Sigmoid colon (tissue), 7 donors: Measurements from ENCODE around the gene PDE4D. TPM values are rescaled to one million over a fixed set of nuclear protein-coding genes. Genes with fewer than 3 reads are reported as not detected.

ENCODE experiments used
- DNase-seq: peaks from one replicate; pipeline ENCODE4 v3.0.0-alpha.2; 2019
- H3K27ac ChIP-seq, 4 donors: fragments of 200-600 bp; sonication (generic); one replicate each; pipeline ENCODE4 v1.5.1; 2016 to 2019; ENCODE audit warnings: mild to moderate bottlenecking in 1 of 4
- H3K27me3 ChIP-seq, 3 donors: fragments of 200-600 bp; sonication (generic); one replicate each; pipeline ENCODE4 v1.5.1; 2019; ENCODE audit warnings: mild to moderate bottlenecking in 1 of 3
- H3K36me3 ChIP-seq, 4 donors: fragments of 200-600 bp; sonication (generic); one replicate each; pipeline ENCODE4 v1.5.1; 2016 to 2019
- H3K4me1 ChIP-seq, 4 donors: fragments of 200-600 bp; sonication (generic); one replicate each; pipeline ENCODE4 v1.5.1; 2017 to 2019
- H3K4me3 ChIP-seq, 4 donors: fragments of 200-600 bp; sonication (generic); one replicate each; pipeline ENCODE4 v1.5.1; 2017 to 2019; ENCODE audit warnings: mild to moderate bottlenecking in 2 of 4, moderate library complexity in 1 of 4
- H3K9me3 ChIP-seq, 4 donors: fragments of 200-600 bp in 3 of 4; sonication (generic) in 3 of 4; one replicate each; pipeline versions ENCODE4 v1.5.1 to v1.6.1; 2013 to 2019
- EP300 ChIP-seq, 4 donors: sonication (generic); formaldehyde crosslinking; IDR thresholded peaks; one replicate each; pipeline ENCODE4 v1.6.1; 2017; ENCODE audit warnings: antibody characterized with exemption in 4 of 4
- POLR2A ChIP-seq, 2 donors: fragments of 450-650 bp; IDR thresholded peaks; one replicate each; pipeline ENCODE4 v1.6.1; 2016; ENCODE audit warnings: antibody characterized with exemption in 2 of 2, mild to moderate bottlenecking in 2 of 2, moderate library complexity in 2 of 2
- POLR2AphosphoS5 ChIP-seq, 4 donors: sonication (generic); formaldehyde crosslinking; IDR thresholded peaks; one replicate each; pipeline ENCODE4 v1.6.1; 2017; ENCODE audit warnings: antibody characterized with exemption in 4 of 4
- WGBS, 2 donors: extraction: QIAGEN DNeasy Blood & Tissue Kit; methylation state at CpG; one replicate each; pipeline ENCODE4 v1.1.7; 2013; 5-methylcytosine and 5-hydroxymethylcytosine counted together
- intact Hi-C: fragments of 100-400 bp; cut with DNase I; formaldehyde crosslinking; loops from one replicate; pipeline ENCODE4 v1.15.1; 2023
- polyA plus RNA-seq, 3 donors: library from polyadenylated mRNA; stranded (reverse); fragments of 200-250 nt; gene quantifications; one replicate each; pipeline ENCODE4 v1.2.3, GENCODE V29; 2013
- total RNA-seq, 4 donors: library from RNA; depleted of rRNA; stranded (reverse); fragments of >200 nt; gene quantifications; one replicate each; pipeline ENCODE4 v1.1.0, GENCODE V29; 2016
- TF ChIP-seq, protein P1 (sequence below), 4 experiments: fragments of 450-650 bp in 3 of 4; fragments of 200-600 bp in 1 of 4; IDR thresholded peaks; one replicate each; pipeline ENCODE4 v1.5.1; 2016 to 2019; ENCODE audit warnings: antibody characterized with exemption in 4 of 4, mild to moderate bottlenecking in 3 of 4, moderate library complexity in 2 of 4
- donor health status: healthy with polysubstance abuse.
- donor health status: Bipolar disorder and iron deficiency.
- donor health status: healthy.

Gene PDE4D
- total and polyA plus RNA-seq, 7 donors, result 6.0 to 289 (median 169) TPM

DNA sequence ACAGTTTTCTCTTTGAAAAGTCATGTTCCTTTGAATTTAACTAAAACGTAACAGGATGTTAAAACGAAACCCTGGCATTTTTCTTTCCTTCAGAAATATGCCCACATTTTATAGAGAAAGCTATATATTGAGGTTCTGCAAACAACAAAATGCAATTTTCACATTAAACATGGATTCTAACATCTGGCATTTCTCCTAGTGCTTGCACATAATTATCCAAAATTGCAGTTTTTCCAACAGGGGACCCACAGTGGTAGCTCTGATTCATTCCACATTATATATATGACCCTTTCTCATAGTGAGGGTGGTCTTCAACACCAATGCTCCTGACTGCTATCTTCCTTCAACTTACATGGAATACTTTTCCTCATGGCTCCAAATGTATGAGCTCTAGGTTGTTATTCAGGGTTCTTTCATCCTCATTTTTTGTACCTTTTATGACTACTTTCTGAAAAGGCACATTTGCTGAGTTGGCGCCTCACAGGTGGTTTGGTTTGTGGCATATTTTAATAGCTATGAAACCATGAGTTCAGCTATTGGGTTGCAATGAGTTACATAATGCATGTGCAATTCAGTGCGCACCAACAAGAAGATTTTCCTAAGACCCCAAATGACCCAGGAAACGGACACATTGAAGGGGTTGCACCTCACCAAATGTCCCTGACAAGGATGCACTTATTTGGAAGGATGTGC is 758.9 kb downstream of the PDE4D start:
- intact Hi-C loops, result no loop called here
- Histone ChIP-seq H3K36me3 (no peaks in the 10 kb centered on the region), H3K9me3 (no peaks in the 10 kb centered on the region), H3K4me3 (no peak overlapping the region), H3K27ac (peak overlapping the region in 1 of 4 donors; percentile 51), H3K4me1 (peaks cover 0 to 21% (median 0%) of the 10 kb centered on the region in 4 donors), H3K27me3 (no peaks in the 10 kb centered on the region)
- no peak for DNase-seq
- WGBS, 2 donors, result 87 to 91% methylated on average over 5 of the region's 5 CpGs
- TF ChIP-seq, protein P1, sequence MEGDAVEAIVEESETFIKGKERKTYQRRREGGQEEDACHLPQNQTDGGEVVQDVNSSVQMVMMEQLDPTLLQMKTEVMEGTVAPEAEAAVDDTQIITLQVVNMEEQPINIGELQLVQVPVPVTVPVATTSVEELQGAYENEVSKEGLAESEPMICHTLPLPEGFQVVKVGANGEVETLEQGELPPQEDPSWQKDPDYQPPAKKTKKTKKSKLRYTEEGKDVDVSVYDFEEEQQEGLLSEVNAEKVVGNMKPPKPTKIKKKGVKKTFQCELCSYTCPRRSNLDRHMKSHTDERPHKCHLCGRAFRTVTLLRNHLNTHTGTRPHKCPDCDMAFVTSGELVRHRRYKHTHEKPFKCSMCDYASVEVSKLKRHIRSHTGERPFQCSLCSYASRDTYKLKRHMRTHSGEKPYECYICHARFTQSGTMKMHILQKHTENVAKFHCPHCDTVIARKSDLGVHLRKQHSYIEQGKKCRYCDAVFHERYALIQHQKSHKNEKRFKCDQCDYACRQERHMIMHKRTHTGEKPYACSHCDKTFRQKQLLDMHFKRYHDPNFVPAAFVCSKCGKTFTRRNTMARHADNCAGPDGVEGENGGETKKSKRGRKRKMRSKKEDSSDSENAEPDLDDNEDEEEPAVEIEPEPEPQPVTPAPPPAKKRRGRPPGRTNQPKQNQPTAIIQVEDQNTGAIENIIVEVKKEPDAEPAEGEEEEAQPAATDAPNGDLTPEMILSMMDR (IDR thresholded peaks at IDR 0.05), result no peak
- TF ChIP-seq EP300 (IDR thresholded peaks at IDR 0.05) (no peak), POLR2AphosphoS5 (IDR thresholded peaks at IDR 0.05) (no peak), POLR2A (IDR thresholded peaks at IDR 0.05) (no peak)

DNA sequence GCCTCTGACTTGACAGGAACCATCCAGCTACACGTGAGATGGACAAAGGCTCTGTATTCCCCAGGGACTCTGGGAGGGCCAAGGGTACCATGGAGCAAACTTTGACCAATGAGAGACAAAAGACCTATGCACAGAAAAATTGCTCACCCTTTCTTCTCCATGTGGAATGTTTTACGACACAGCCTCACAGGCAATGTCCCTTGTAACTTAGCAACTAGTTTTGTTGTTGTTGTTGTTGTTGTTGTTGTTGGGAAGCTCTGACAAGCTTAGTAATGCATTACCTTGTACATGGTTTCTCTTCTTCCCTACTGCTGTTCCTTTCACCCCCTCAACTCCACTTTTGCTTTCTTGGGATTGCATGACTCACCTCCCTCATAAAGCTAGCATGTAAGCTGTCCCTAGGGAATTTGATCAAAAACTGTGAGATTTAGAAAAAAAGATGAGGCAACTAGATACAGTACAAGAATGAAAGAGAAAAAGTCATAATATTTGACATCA is 759.7 kb downstream of the PDE4D start:
- H3K4me3 ChIP-seq, result no peak overlapping the region
- H3K36me3 ChIP-seq, result no peaks in the 10 kb centered on the region
- intact Hi-C loops, result no loop called here
- H3K27ac ChIP-seq, result peak overlapping the region in 1 of 4 donors; percentile 51
- no peaks in the 10 kb centered on the region for H3K9me3 ChIP-seq
- no peaks in the 10 kb centered on the region for H3K27me3 ChIP-seq
- H3K4me1 ChIP-seq, result peaks cover 0 to 21% (median under 1%) of the 10 kb centered on the region in 4 donors
- TF ChIP-seq POLR2AphosphoS5 (IDR thresholded peaks at IDR 0.05), result no peak
- TF ChIP-seq, protein P1 (IDR thresholded peaks at IDR 0.05), result no peak
- TF ChIP-seq POLR2A (IDR thresholded peaks at IDR 0.05), result no peak
- no peak for TF ChIP-seq EP300 (IDR thresholded peaks at IDR 0.05)
- 94% methylated on average over 2 of the region's 2 CpGs for WGBS, 2 donors
- DNase-seq, result no peak

DNA sequence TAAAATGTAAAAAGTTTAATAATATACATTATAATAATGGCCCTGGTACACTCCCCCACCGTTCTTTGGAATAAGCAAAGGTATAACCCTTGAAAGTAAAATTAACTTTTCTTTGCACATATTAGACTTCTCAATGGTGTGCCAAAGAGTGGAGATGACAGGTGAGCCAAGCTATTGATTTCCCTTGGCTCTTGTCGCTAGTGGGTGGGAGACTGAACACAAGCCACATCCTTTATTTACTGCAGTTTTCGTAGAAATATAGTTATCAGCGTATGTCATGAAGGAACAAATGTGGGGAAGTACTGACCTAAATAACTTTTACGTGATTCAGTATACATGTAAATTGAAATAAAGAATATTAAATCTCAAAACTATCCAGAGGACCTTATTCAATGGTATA is 761.4 kb downstream of the PDE4D start:
- H3K36me3 ChIP-seq, result no peaks in the 10 kb centered on the region
- H3K9me3 ChIP-seq, result no peaks in the 10 kb centered on the region
- peaks cover 0 to 33% (median 13%) of the 10 kb centered on the region in 4 donors for H3K4me1 ChIP-seq
- no peak for TF ChIP-seq POLR2AphosphoS5 (IDR thresholded peaks at IDR 0.05)
- TF ChIP-seq, protein P1 (IDR thresholded peaks at IDR 0.05), result no peak
- no peak for TF ChIP-seq EP300 (IDR thresholded peaks at IDR 0.05)
- TF ChIP-seq POLR2A (IDR thresholded peaks at IDR 0.05), result no peak
- DNase-seq, result no peak
- peak overlapping the region in 1 of 4 donors; percentile 51 for H3K27ac ChIP-seq
- H3K4me3 ChIP-seq, result no peak overlapping the region
- no peaks in the 10 kb centered on the region for H3K27me3 ChIP-seq
- intact Hi-C loops, result no loop called here
- WGBS, 2 donors, result 80 to 94% methylated on average over 5 of the region's 5 CpGs

DNA sequence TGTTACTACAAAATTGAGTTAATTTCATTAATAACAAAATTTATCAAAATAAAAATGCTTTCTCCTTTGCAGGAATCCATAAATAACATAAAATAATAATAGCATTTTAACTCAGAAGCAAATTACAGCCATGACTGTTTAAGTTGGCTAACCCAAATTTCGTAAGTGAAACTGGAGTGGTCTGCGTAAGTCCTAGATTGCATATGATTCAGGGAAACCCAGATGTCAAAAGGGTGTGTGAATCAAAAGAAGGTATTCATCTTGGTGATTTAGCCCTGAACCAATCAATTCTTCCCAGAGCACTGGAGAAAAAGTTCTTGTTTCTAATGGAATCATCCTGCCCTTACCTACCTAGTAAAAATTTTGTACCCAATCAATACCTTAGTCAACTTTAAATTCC is 763.1 kb downstream of the PDE4D start:
- DNase-seq, result no peak
- Histone ChIP-seq H3K4me3 (no peak overlapping the region), H3K4me1 (peaks cover 0 to 48% (median 29%) of the 10 kb centered on the region in 4 donors), H3K27ac (peak overlapping the region in 2 of 4 donors; percentile 80 to 85), H3K9me3 (no peaks in the 10 kb centered on the region), H3K36me3 (no peaks in the 10 kb centered on the region), H3K27me3 (no peaks in the 10 kb centered on the region)
- WGBS, 2 donors, result 94% methylated on average over 2 of the region's 2 CpGs
- intact Hi-C loops, result no loop called here
- TF ChIP-seq EP300 (IDR thresholded peaks at IDR 0.05), result no peak
- no peak for TF ChIP-seq POLR2AphosphoS5 (IDR thresholded peaks at IDR 0.05)
- TF ChIP-seq, protein P1 (IDR thresholded peaks at IDR 0.05), result no peak
- TF ChIP-seq POLR2A (IDR thresholded peaks at IDR 0.05), result no peak
